WTC11 (cell line): ENCODE measurements around the gene SNRPA1. TPM values are rescaled to one million over a fixed set of nuclear protein-coding genes. Genes with fewer than 3 reads are reported as not detected.

Experiments
- ATAC-seq: fragments of 200-7000 bp; cut with Tn5 transposase; 2 replicates; pipeline ENCODE4 v1.10.0; 2021; ENCODE audit warnings: mild to moderate bottlenecking, moderate library complexity
- CTCF ChIA-PET: fragments of 300-600 bp; sonication (Branson Sonifier 250); formaldehyde crosslinking; loops from one replicate; lab custom pipeline; 2021; ENCODE audit warnings: antibody characterized with exemption; lab: Charles Lee
- POLR2A ChIA-PET: fragments of 350-600 bp; sonication (Branson Sonifier 250); formaldehyde crosslinking; loops from one replicate; lab custom pipeline; 2021; ENCODE audit warnings: antibody characterized with exemption; lab: Charles Lee
- DNase-seq: peaks from one replicate; pipeline ENCODE4 v3.0.0; 2021; ENCODE audit warnings: low spot score
- H3K27ac Mint-ChIP-seq: 2 replicates; pipeline ENCODE4 v1.8.0; 2021; ENCODE audit warnings: mixed read lengths
- H3K27me3 Mint-ChIP-seq: 2 replicates; pipeline ENCODE4 v1.8.0; 2021; ENCODE audit warnings: low read depth, mild to moderate bottlenecking, moderate library complexity, mixed read lengths
- H3K36me3 Mint-ChIP-seq: 2 replicates; pipeline ENCODE4 v1.8.0; 2021; ENCODE audit warnings: mixed read lengths
- H3K4me1 Mint-ChIP-seq: 2 replicates; pipeline ENCODE4 v1.8.0; 2022; ENCODE audit warnings: mixed read lengths
- H3K4me3 Mint-ChIP-seq: 2 replicates; pipeline ENCODE4 v1.8.0; 2021; ENCODE audit warnings: mild to moderate bottlenecking, moderate library complexity, mixed read lengths
- H3K9me3 Mint-ChIP-seq: 2 replicates; pipeline ENCODE4 v1.8.0; 2021; ENCODE audit warnings: mixed read lengths
- ATF1 ChIP-seq: sonication (generic); formaldehyde crosslinking; IDR thresholded peaks from 2 replicates; pipeline ENCODE4 v1.8.1; 2023; ENCODE audit warnings: mild to moderate bottlenecking, moderate library complexity, missing genetic modification reagents
- EMX1 ChIP-seq: fragments of 250-450 bp; sonication (Bioruptor Pico); IDR thresholded peaks from 2 replicates; pipeline ENCODE4 v1.8.0; 2021; ENCODE audit warnings: mild to moderate bottlenecking
- ESRRA ChIP-seq: sonication (generic); formaldehyde crosslinking; IDR thresholded peaks from 2 replicates; pipeline ENCODE4 v1.8.1; 2022; ENCODE audit warnings: mild to moderate bottlenecking, missing genetic modification reagents, borderline replicate concordance
- ETV6 ChIP-seq: sonication (generic); formaldehyde crosslinking; IDR thresholded peaks from 2 replicates; pipeline ENCODE4 v1.8.1; 2022; ENCODE audit warnings: mild to moderate bottlenecking, missing genetic modification reagents
- FOXJ3 ChIP-seq: sonication (generic); formaldehyde crosslinking; IDR thresholded peaks from 2 replicates; pipeline ENCODE4 v1.9.0; 2021; ENCODE audit warnings: missing genetic modification reagents, mild to moderate bottlenecking, borderline replicate concordance
- FOXP4 ChIP-seq: sonication (generic); formaldehyde crosslinking; IDR thresholded peaks from 2 replicates; pipeline ENCODE4 v1.8.0; 2022; ENCODE audit warnings: mild to moderate bottlenecking, missing genetic modification reagents
- GTF2I ChIP-seq: fragments of 250-450 bp; sonication (Bioruptor Pico); conservative IDR thresholded peaks from 2 replicates; pipeline ENCODE4 v1.4.0; 2021; ENCODE audit warnings: mild to moderate bottlenecking
- KAT7 ChIP-seq: sonication (generic); formaldehyde crosslinking; IDR thresholded peaks from 2 replicates; pipeline ENCODE4 v1.8.1; 2023; ENCODE audit warnings: missing genetic modification reagents, mild to moderate bottlenecking, borderline replicate concordance
- MYBL2 ChIP-seq: sonication (generic); formaldehyde crosslinking; IDR thresholded peaks from 2 replicates; pipeline ENCODE4 v1.8.1; 2023; ENCODE audit warnings: mild to moderate bottlenecking, moderate library complexity, missing genetic modification reagents
- NFE2L1 ChIP-seq: sonication (generic); formaldehyde crosslinking; IDR thresholded peaks from 2 replicates; pipeline ENCODE4 v1.8.1; 2023; ENCODE audit warnings: missing genetic modification reagents
- NR2C2 ChIP-seq: sonication (generic); formaldehyde crosslinking; IDR thresholded peaks from 2 replicates; pipeline ENCODE4 v1.8.0; 2022; ENCODE audit warnings: mild to moderate bottlenecking, missing genetic modification reagents
- OVOL2 ChIP-seq: fragments of 250-450 bp; sonication (Bioruptor Pico); IDR thresholded peaks from 2 replicates; pipeline ENCODE4 v1.9.0; 2021; ENCODE audit warnings: mild to moderate bottlenecking, borderline replicate concordance
- SMAD4 ChIP-seq: sonication (generic); formaldehyde crosslinking; IDR thresholded peaks from 2 replicates; pipeline ENCODE4 v1.8.0; 2022; ENCODE audit warnings: mild to moderate bottlenecking, missing genetic modification reagents
- SOX15 ChIP-seq: fragments of 250-450 bp; sonication (Bioruptor Pico); IDR thresholded peaks from 2 replicates; pipeline ENCODE4 v1.9.0; 2021; ENCODE audit warnings: mild to moderate bottlenecking
- TCF7 ChIP-seq: sonication (generic); formaldehyde crosslinking; IDR thresholded peaks from 2 replicates; pipeline ENCODE4 v1.8.0; 2022; ENCODE audit warnings: mild to moderate bottlenecking, low read depth, missing genetic modification reagents, moderate library complexity
- TP53 ChIP-seq: sonication (generic); formaldehyde crosslinking; IDR thresholded peaks from 2 replicates; pipeline ENCODE4 v1.8.1; 2023; ENCODE audit warnings: mild to moderate bottlenecking, missing genetic modification reagents
- ZNF232 ChIP-seq: sonication (generic); formaldehyde crosslinking; IDR thresholded peaks from 2 replicates; pipeline ENCODE4 v1.8.0; 2022; ENCODE audit warnings: mild to moderate bottlenecking, missing genetic modification reagents
- ZNF416 ChIP-seq: fragments of 250-450 bp; sonication (Bioruptor Pico); IDR thresholded peaks from 2 replicates; pipeline ENCODE4 v1.9.0; 2021; ENCODE audit warnings: mild to moderate bottlenecking, inconsistent platforms
- ZNF423 ChIP-seq: fragments of 250-450 bp; sonication (Bioruptor Pico); IDR thresholded peaks from 2 replicates; pipeline ENCODE4 v2.1.2; 2022; ENCODE audit warnings: mild to moderate bottlenecking, moderate library complexity
- ZNF425 ChIP-seq: fragments of 250-450 bp; sonication (Bioruptor Pico); conservative IDR thresholded peaks from 2 replicates; pipeline ENCODE4 v1.9.0; 2021; ENCODE audit warnings: mild to moderate bottlenecking
- ZNF512 ChIP-seq: sonication (generic); formaldehyde crosslinking; IDR thresholded peaks from 2 replicates; pipeline ENCODE4 v1.8.1; 2022; ENCODE audit warnings: missing genetic modification reagents, borderline replicate concordance
- total RNA-seq: library from RNA; stranded (reverse); gene quantifications from 3 replicates; pipeline ENCODE4 v1.2.3, GENCODE V29; 2021
- TF ChIP-seq, protein P1 (sequence below): sonication (generic); formaldehyde crosslinking; IDR thresholded peaks from 2 replicates; pipeline ENCODE4 v1.8.0; 2022; ENCODE audit warnings: mild to moderate bottlenecking, missing genetic modification reagents
- TF ChIP-seq, protein P2 (sequence below): sonication (generic); formaldehyde crosslinking; conservative IDR thresholded peaks from 2 replicates; pipeline ENCODE4 v1.8.1; 2022; ENCODE audit warnings: mild to moderate bottlenecking, missing genetic modification reagents
- TF ChIP-seq, protein P3 (sequence below): sonication (generic); formaldehyde crosslinking; IDR thresholded peaks from 2 replicates; pipeline ENCODE4 v1.8.1; 2022; ENCODE audit warnings: mild to moderate bottlenecking, moderate library complexity, missing genetic modification reagents
- TF ChIP-seq, protein P4 (sequence below): sonication (generic); formaldehyde crosslinking; IDR thresholded peaks from 2 replicates; pipeline ENCODE4 v1.8.0; 2022; ENCODE audit warnings: mild to moderate bottlenecking, missing genetic modification reagents

The SNRPA1 gene
- total RNA-seq, 1 experiment from 2014 or later: 170 TPM

GRCh38 chr15:101280007-101280406 is 15.0 kb downstream of the SNRPA1 start:
- H3K4me3 Mint-ChIP-seq: no peak overlapping the region
- no peak for ATAC-seq
- POLR2A ChIA-PET: no interaction called here
- no peaks in the 10 kb centered on the region for H3K27me3 Mint-ChIP-seq
- no peak overlapping the region for H3K27ac Mint-ChIP-seq
- no peak for DNase-seq
- peaks cover 42% of the 10 kb centered on the region for H3K36me3 Mint-ChIP-seq
- CTCF ChIA-PET: no interaction called here
- H3K4me1 Mint-ChIP-seq: peaks cover 9% of the 10 kb centered on the region
- no peaks in the 10 kb centered on the region for H3K9me3 Mint-ChIP-seq
- TF ChIP-seq ZNF425 (CRISPR knock-in tag) (no peak), ATF1 (no peak), SOX15 (CRISPR knock-in tag) (no peak), SMAD4 (CRISPR knock-in tag) (no peak), ZNF416 (CRISPR knock-in tag) (no peak), ETV6 (CRISPR knock-in tag) (no peak), NFE2L1 (no peak), GTF2I (CRISPR knock-in tag) (no peak), MYBL2 (CRISPR knock-in tag) (no peak), ZNF423 (CRISPR knock-in tag) (no peak), ESRRA (no peak), NR2C2 (CRISPR knock-in tag) (no peak), ZNF232 (no peak), ZNF512 (no peak), TCF7 (CRISPR knock-in tag) (no peak), FOXJ3 (CRISPR knock-in tag) (no peak), FOXP4 (CRISPR knock-in tag) (no peak)
- TF ChIP-seq, protein P1, sequence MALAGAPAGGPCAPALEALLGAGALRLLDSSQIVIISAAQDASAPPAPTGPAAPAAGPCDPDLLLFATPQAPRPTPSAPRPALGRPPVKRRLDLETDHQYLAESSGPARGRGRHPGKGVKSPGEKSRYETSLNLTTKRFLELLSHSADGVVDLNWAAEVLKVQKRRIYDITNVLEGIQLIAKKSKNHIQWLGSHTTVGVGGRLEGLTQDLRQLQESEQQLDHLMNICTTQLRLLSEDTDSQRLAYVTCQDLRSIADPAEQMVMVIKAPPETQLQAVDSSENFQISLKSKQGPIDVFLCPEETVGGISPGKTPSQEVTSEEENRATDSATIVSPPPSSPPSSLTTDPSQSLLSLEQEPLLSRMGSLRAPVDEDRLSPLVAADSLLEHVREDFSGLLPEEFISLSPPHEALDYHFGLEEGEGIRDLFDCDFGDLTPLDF (CRISPR knock-in tag): no peak
- TF ChIP-seq, protein P2, sequence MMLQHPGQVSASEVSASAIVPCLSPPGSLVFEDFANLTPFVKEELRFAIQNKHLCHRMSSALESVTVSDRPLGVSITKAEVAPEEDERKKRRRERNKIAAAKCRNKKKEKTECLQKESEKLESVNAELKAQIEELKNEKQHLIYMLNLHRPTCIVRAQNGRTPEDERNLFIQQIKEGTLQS (CRISPR knock-in tag): no peak

- ATAC-seq (peak; percentile 2; the same call in 1 of the 2 replicates), DNase-seq (no peak)
- H3K27me3 Mint-ChIP-seq: no peaks in the 10 kb centered on the region
- POLR2A ChIA-PET: interaction anchor here (0.5 kb wide), 1 partner anchor 1675 kb away, joined by 3 read pairs; no protein-coding TSS in a partner anchor
- H3K27ac Mint-ChIP-seq: peak overlapping the region; percentile 89; the same call in 1 of the 2 replicates
- H3K36me3 Mint-ChIP-seq: peaks cover 46% of the 10 kb centered on the region
- H3K9me3 Mint-ChIP-seq: no peaks in the 10 kb centered on the region
- CTCF ChIA-PET: interaction anchor here (1.3 kb wide), 1 partner anchor 11 kb away, joined by 6 read pairs; no protein-coding TSS in a partner anchor
- peaks cover 9% of the 10 kb centered on the region for H3K4me1 Mint-ChIP-seq
- TF ChIP-seq, protein P3, sequence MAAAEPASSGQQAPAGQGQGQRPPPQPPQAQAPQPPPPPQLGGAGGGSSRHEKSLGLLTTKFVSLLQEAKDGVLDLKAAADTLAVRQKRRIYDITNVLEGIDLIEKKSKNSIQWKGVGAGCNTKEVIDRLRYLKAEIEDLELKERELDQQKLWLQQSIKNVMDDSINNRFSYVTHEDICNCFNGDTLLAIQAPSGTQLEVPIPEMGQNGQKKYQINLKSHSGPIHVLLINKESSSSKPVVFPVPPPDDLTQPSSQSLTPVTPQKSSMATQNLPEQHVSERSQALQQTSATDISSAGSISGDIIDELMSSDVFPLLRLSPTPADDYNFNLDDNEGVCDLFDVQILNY (CRISPR knock-in tag): no peak
- TF ChIP-seq SOX15 (CRISPR knock-in tag) (no peak), KAT7 (CRISPR knock-in tag) (no peak), GTF2I (CRISPR knock-in tag) (no peak), TP53 (CRISPR knock-in tag) (no peak), OVOL2 (CRISPR knock-in tag) (no peak), EMX1 (CRISPR knock-in tag) (no peak), FOXP4 (CRISPR knock-in tag) (no peak)
- TF ChIP-seq, protein P4, sequence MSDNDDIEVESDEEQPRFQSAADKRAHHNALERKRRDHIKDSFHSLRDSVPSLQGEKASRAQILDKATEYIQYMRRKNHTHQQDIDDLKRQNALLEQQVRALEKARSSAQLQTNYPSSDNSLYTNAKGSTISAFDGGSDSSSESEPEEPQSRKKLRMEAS (CRISPR knock-in tag): no peak
- peak overlapping the region; percentile 85 for H3K4me3 Mint-ChIP-seq
Measured at GRCh38 chr15:101277943-101278564, 17.0 kb downstream of the SNRPA1 start.
